Skeletal muscle satellite cell (primary cell): ENCODE measurements around the gene AFF3.

Source experiments
- H3K27me3 ChIP-seq: 2 replicates; pipeline ENCODE4 v1.7.0; 2013; ENCODE audit warnings: low read length; ENCODE audit not compliant: control insufficient read depth, insufficient read depth
- H3K36me3 ChIP-seq: 2 replicates; pipeline ENCODE4 v1.7.0; 2013; ENCODE audit warnings: mild to moderate bottlenecking, control low read depth, low read length; ENCODE audit not compliant: insufficient read depth
- H3K4me1 ChIP-seq: 2 replicates; pipeline ENCODE4 v1.7.0; 2013; ENCODE audit warnings: low read length; ENCODE audit not compliant: control insufficient read depth, insufficient read depth
- H3K4me2 ChIP-seq: 2 replicates; pipeline ENCODE4 v1.7.0; 2013; ENCODE audit warnings: mild to moderate bottlenecking, low read length
- H3K4me3 ChIP-seq: 2 replicates; pipeline ENCODE4 v1.7.0; 2013; ENCODE audit warnings: low read length
- H3K9ac ChIP-seq: 2 replicates; pipeline ENCODE4 v1.7.0; 2013; ENCODE audit warnings: mild to moderate bottlenecking, low read depth, low read length, moderate library complexity
- H3K9me3 ChIP-seq: replicated peaks from 2 replicates; pipeline ENCODE4 v1.7.0; 2013; ENCODE audit warnings: mild to moderate bottlenecking, control low read depth, low read length

AFF3 gene

GRCh38 chr2:100013892-100014677 lies 128.3 kb downstream of the AFF3 start:
- Histone ChIP-seq H3K9ac (no peak overlapping the region), H3K4me3 (no peak overlapping the region), H3K4me1 (peaks cover 9% of the 10 kb centered on the region), H3K36me3 (no peaks in the 10 kb centered on the region), H3K9me3 (no peaks in the 10 kb centered on the region), H3K4me2 (no peak overlapping the region), H3K27me3 (no peaks in the 10 kb centered on the region)

GRCh38 chr2:100012561-100012960 lies 129.8 kb downstream of the AFF3 start:
- Histone ChIP-seq H3K9ac (no peak overlapping the region), H3K4me1 (peaks cover 9% of the 10 kb centered on the region), H3K4me3 (no peak overlapping the region), H3K36me3 (no peaks in the 10 kb centered on the region), H3K27me3 (no peaks in the 10 kb centered on the region), H3K9me3 (no peaks in the 10 kb centered on the region), H3K4me2 (no peak overlapping the region)

- H3K4me3 ChIP-seq = no peak overlapping the region
- H3K27me3 ChIP-seq = no peaks in the 10 kb centered on the region
- H3K4me2 ChIP-seq = no peak overlapping the region
- no peak overlapping the region for H3K9ac ChIP-seq
- H3K36me3 ChIP-seq = no peaks in the 10 kb centered on the region
- peaks cover 9% of the 10 kb centered on the region for H3K4me1 ChIP-seq
- no peaks in the 10 kb centered on the region for H3K9me3 ChIP-seq
Observed at GRCh38 chr2:100011272-100011731, 131.1 kb downstream of the AFF3 start.

- Histone ChIP-seq H3K4me2 (no peak overlapping the region), H3K4me3 (no peak overlapping the region), H3K27me3 (no peaks in the 10 kb centered on the region), H3K9ac (no peak overlapping the region), H3K9me3 (no peaks in the 10 kb centered on the region), H3K4me1 (peaks cover 9% of the 10 kb centered on the region), H3K36me3 (no peaks in the 10 kb centered on the region)
Observed at GRCh38 chr2:100010606-100011005, 131.8 kb downstream of the AFF3 start.

GRCh38 chr2:100009743-100010142 lies 132.6 kb downstream of the AFF3 start:
- Histone ChIP-seq H3K4me2 (no peak overlapping the region), H3K9ac (no peak overlapping the region), H3K36me3 (no peaks in the 10 kb centered on the region), H3K4me3 (no peak overlapping the region), H3K4me1 (peaks cover 9% of the 10 kb centered on the region), H3K9me3 (no peaks in the 10 kb centered on the region), H3K27me3 (no peaks in the 10 kb centered on the region)

- Histone ChIP-seq H3K4me3 (no peak overlapping the region), H3K9me3 (no peaks in the 10 kb centered on the region), H3K4me1 (peaks cover 4% of the 10 kb centered on the region), H3K9ac (no peak overlapping the region), H3K36me3 (no peaks in the 10 kb centered on the region), H3K4me2 (no peak overlapping the region), H3K27me3 (no peaks in the 10 kb centered on the region)
Observed at GRCh38 chr2:100008956-100009355, 133.4 kb downstream of the AFF3 start.

GRCh38 chr2:100006516-100006915 lies 135.9 kb downstream of the AFF3 start:
- Histone ChIP-seq H3K4me3 (no peak overlapping the region), H3K9me3 (no peaks in the 10 kb centered on the region), H3K9ac (no peak overlapping the region), H3K4me1 (no peaks in the 10 kb centered on the region), H3K27me3 (no peaks in the 10 kb centered on the region), H3K4me2 (no peak overlapping the region), H3K36me3 (no peaks in the 10 kb centered on the region)

GRCh38 chr2:100004959-100005387 lies 137.4 kb downstream of the AFF3 start:
- Histone ChIP-seq H3K4me1 (no peaks in the 10 kb centered on the region), H3K9ac (no peak overlapping the region), H3K4me2 (no peak overlapping the region), H3K9me3 (no peaks in the 10 kb centered on the region), H3K4me3 (no peak overlapping the region), H3K36me3 (no peaks in the 10 kb centered on the region), H3K27me3 (no peaks in the 10 kb centered on the region)

GRCh38 chr2:100004348-100004884 lies 138.0 kb downstream of the AFF3 start:
- no peaks in the 10 kb centered on the region for H3K36me3 ChIP-seq
- no peaks in the 10 kb centered on the region for H3K9me3 ChIP-seq
- no peaks in the 10 kb centered on the region for H3K4me1 ChIP-seq
- no peaks in the 10 kb centered on the region for H3K27me3 ChIP-seq
- no peak overlapping the region for H3K4me3 ChIP-seq
- no peak overlapping the region for H3K9ac ChIP-seq
- no peak overlapping the region for H3K4me2 ChIP-seq

GRCh38 chr2:100002059-100002458 lies 140.3 kb downstream of the AFF3 start:
- Histone ChIP-seq H3K36me3 (no peaks in the 10 kb centered on the region), H3K9ac (no peak overlapping the region), H3K4me2 (no peak overlapping the region), H3K4me1 (no peaks in the 10 kb centered on the region), H3K27me3 (no peaks in the 10 kb centered on the region), H3K9me3 (no peaks in the 10 kb centered on the region), H3K4me3 (no peak overlapping the region)

- H3K4me2 ChIP-seq = no peak overlapping the region
- H3K4me3 ChIP-seq = no peak overlapping the region
- no peak overlapping the region for H3K9ac ChIP-seq
- no peaks in the 10 kb centered on the region for H3K36me3 ChIP-seq
- no peaks in the 10 kb centered on the region for H3K9me3 ChIP-seq
- H3K4me1 ChIP-seq = no peaks in the 10 kb centered on the region
- no peaks in the 10 kb centered on the region for H3K27me3 ChIP-seq
Observed at GRCh38 chr2:100000915-100001707, 141.3 kb downstream of the AFF3 start.
